Peyer's patch (tissue), 4 donors: ENCODE data around the gene CCL18. TPM values are rescaled to one million over a fixed set of nuclear protein-coding genes. Genes with fewer than 3 reads are reported as not detected.
"Not testable (repeated sequence)": the region's sequence is repeated elsewhere in the genome, so short reads cannot be mapped to it uniquely, and the experiment has no call there.

Experiments used
- DNase-seq, 3 donors: peaks; one replicate each; pipeline ENCODE4 v3.0.0-alpha.2; 2017 to 2019
- H3K27ac ChIP-seq, 4 donors: fragments of 200-600 bp; sonication (generic); one replicate each; pipeline ENCODE4 v1.5.1; 2016 to 2019
- H3K27me3 ChIP-seq, 2 donors: fragments of 200-600 bp; sonication (generic); one replicate each; pipeline ENCODE4 v1.5.1; 2019
- H3K36me3 ChIP-seq, 3 donors: fragments of 200-600 bp; sonication (generic); one replicate each; pipeline ENCODE4 v1.5.1; 2016 to 2019
- H3K4me1 ChIP-seq, 4 donors: fragments of 200-600 bp; sonication (generic); one replicate each; pipeline ENCODE4 v1.5.1; 2016 to 2019
- H3K4me3 ChIP-seq, 4 donors: fragments of 200-600 bp; sonication (generic); 1 replicate in 3 of 4; 2 replicates in 1 of 4; pipeline ENCODE4 v1.5.1; 2016 to 2019; ENCODE audit warnings: mild to moderate bottlenecking in 1 of 4
- H3K9me3 ChIP-seq, 4 donors: fragments of 200-600 bp; sonication (generic); one replicate each; pipeline ENCODE4 v1.5.1; 2016 to 2019; ENCODE audit warnings: mild to moderate bottlenecking in 1 of 4
- CTCF ChIP-seq, 6 experiments: fragments of 450-650 bp in 4 of 6; fragments of 200-600 bp in 2 of 6; sonication (generic) in 1 of 6; IDR thresholded peaks; one replicate each; pipeline ENCODE4 v1.5.1; 2017 to 2019; ENCODE audit warnings: antibody characterized with exemption in 6 of 6, mild to moderate bottlenecking in 3 of 6, moderate library complexity in 1 of 6
- POLR2A ChIP-seq, 2 donors: fragments of 450-650 bp; IDR thresholded peaks; one replicate each; pipeline ENCODE4 v1.5.1; 2017; ENCODE audit warnings: antibody characterized with exemption in 2 of 2, mild to moderate bottlenecking in 2 of 2, moderate library complexity in 2 of 2
- total RNA-seq, 4 donors: library from RNA; depleted of rRNA; stranded (reverse); fragments of >200 nt; gene quantifications; one replicate each; pipeline ENCODE4 v1.1.0, GENCODE V29; 2016

Gene CCL18
- total RNA-seq: 1 to 10 TPM in 2 of 4 donors, not detected in 2; 3.3 to 3.9 TPM

- Histone ChIP-seq H3K27me3 (no peaks in the 10 kb centered on the region), H3K4me3 (no peak within 1 kb of the TSS), H3K27ac (no peak within 1 kb of the TSS), H3K9me3 (no peaks in the 10 kb centered on the region), H3K4me1 (no peaks in the 10 kb centered on the region), H3K36me3 (no peaks in the 10 kb centered on the region)
- DNase-seq: no peak
- TF ChIP-seq CTCF (IDR thresholded peaks at IDR 0.05): no peak
- TF ChIP-seq POLR2A (IDR thresholded peaks at IDR 0.05): no peak
Observed at GRCh38 chr17:36063786-36064541, at the start of gene CCL18. TSS of gene CCL18 (plus strand) at chr17:36064272. CDS start at chr17:36064343, 71 bp downstream.

GRCh38 chr17:36014946-36015345, 49.1 kb upstream of the CCL18 start:
- Histone ChIP-seq H3K4me3 (no peak overlapping the region), H3K27me3 (no peaks in the 10 kb centered on the region), H3K36me3 (no peaks in the 10 kb centered on the region), H3K27ac (no peak overlapping the region), H3K4me1 (no peaks in the 10 kb centered on the region), H3K9me3 (no peaks in the 10 kb centered on the region)
- no peak for DNase-seq
- TF ChIP-seq POLR2A (IDR thresholded peaks at IDR 0.05) (no peak), CTCF (IDR thresholded peaks at IDR 0.05) (no peak)

- DNase-seq, H3K27ac ChIP-seq, H3K27me3 ChIP-seq, H3K9me3 ChIP-seq, H3K36me3 ChIP-seq, H3K4me3 ChIP-seq, H3K4me1 ChIP-seq: not testable (repeated sequence)
Observed at GRCh38 chr17:36015895-36016294, 48.2 kb upstream of the CCL18 start.

GRCh38 chr17:36016555-36016954, 47.5 kb upstream of the CCL18 start:
- DNase-seq: no peak
- no peaks in the 10 kb centered on the region for H3K4me1 ChIP-seq
- H3K4me3 ChIP-seq: no peak overlapping the region
- no peaks in the 10 kb centered on the region for H3K9me3 ChIP-seq
- H3K27ac ChIP-seq: no peak overlapping the region
- H3K27me3 ChIP-seq: no peaks in the 10 kb centered on the region
- TF ChIP-seq POLR2A (IDR thresholded peaks at IDR 0.05) (no peak), CTCF (IDR thresholded peaks at IDR 0.05) (no peak)
- no peaks in the 10 kb centered on the region for H3K36me3 ChIP-seq

- Histone ChIP-seq H3K27ac (no peak within 1 kb of the TSS), H3K9me3 (no peaks in the 10 kb centered on the region), H3K36me3 (no peaks in the 10 kb centered on the region), H3K4me1 (no peaks in the 10 kb centered on the region), H3K4me3 (no peak within 1 kb of the TSS), H3K27me3 (no peaks in the 10 kb centered on the region)
- TF ChIP-seq CTCF (IDR thresholded peaks at IDR 0.05) (no peak), POLR2A (IDR thresholded peaks at IDR 0.05) (no peak)
- no peak for DNase-seq
Observed at GRCh38 chr17:36017799-36018198, 46.3 kb upstream of the CCL18 start, which contains the start of gene CCL23. TSS of gene CCL23 (minus strand) at chr17:36017972. CDS start at chr17:36017897, 75 bp downstream.

GRCh38 chr17:36019423-36019822, 44.6 kb upstream of the CCL18 start:
- no peak overlapping the region for H3K27ac ChIP-seq
- H3K9me3 ChIP-seq: peaks cover 0 to 3% (median 0%) of the 10 kb centered on the region in 4 donors
- H3K27me3 ChIP-seq: no peaks in the 10 kb centered on the region
- TF ChIP-seq CTCF (IDR thresholded peaks at IDR 0.05) (no peak), POLR2A (IDR thresholded peaks at IDR 0.05) (no peak)
- H3K36me3 ChIP-seq: no peaks in the 10 kb centered on the region
- DNase-seq: no peak
- no peaks in the 10 kb centered on the region for H3K4me1 ChIP-seq
- no peak overlapping the region for H3K4me3 ChIP-seq
